ENCODE data around the gene NFIX.

- no peak for TF ChIP-seq CTCF (IDR thresholded peaks at IDR 0.05)
- no peak for TF ChIP-seq EP300 (IDR thresholded peaks at IDR 0.05)
- TF ChIP-seq POLR2AphosphoS5 (IDR thresholded peaks at IDR 0.05) = no peak
Observed at GRCh38 chr19:13066933-13067807, 71.9 kb downstream of the NFIX start.
